Measurements from ENCODE around the gene PITX1. TPM values are rescaled to one million over a fixed set of nuclear protein-coding genes. Genes with fewer than 3 reads are reported as not detected.

Gene PITX1
- total and polyA plus RNA-seq, 2 donors: 0.05 to 0.46 TPM

- no peak overlapping the region for H3K4me3 ChIP-seq (ENCODE audit: low read length in 2 of 2)
- no peak for DNase-seq (ENCODE audit: low read depth in 6 of 9, low spot score in 9 of 9)
- H3K36me3 ChIP-seq (ENCODE audit: control insufficient read depth in 2 of 2, insufficient read depth in 2 of 2, low read length in 1 of 2): no peaks in the 10 kb centered on the region
- H3K9me3 ChIP-seq (ENCODE audit: control insufficient read depth in 2 of 2, insufficient read depth in 1 of 2, low read length in 1 of 2): peaks cover 0 to 3% of the 10 kb centered on the region in 2 donors
- WGBS: 93% methylated on average over 8 of the region's 8 CpGs
- no peaks in the 10 kb centered on the region for H3K4me1 ChIP-seq (ENCODE audit: control insufficient read depth in 2 of 2, insufficient read depth in 2 of 2, low read length in 2 of 2)
- H3K27ac ChIP-seq (ENCODE audit: low read depth in 1 of 2, low read length in 1 of 2): no peak overlapping the region
- peaks cover 7 to 75% of the 10 kb centered on the region in 2 donors for H3K27me3 ChIP-seq (ENCODE audit: control insufficient read depth in 2 of 2, insufficient read depth in 1 of 2, low read length in 1 of 2)
Observed at GRCh38 chr5:135056316-135057030, 22.4 kb upstream of the PITX1 start.

- H3K27me3 ChIP-seq (ENCODE audit: control insufficient read depth in 2 of 2, insufficient read depth in 1 of 2, low read length in 1 of 2): peaks cover 17 to 83% of the 10 kb centered on the region in 2 donors
- H3K9me3 ChIP-seq (ENCODE audit: control insufficient read depth in 2 of 2, insufficient read depth in 1 of 2, low read length in 1 of 2): peaks cover 0 to 3% of the 10 kb centered on the region in 2 donors
- no peaks in the 10 kb centered on the region for H3K4me1 ChIP-seq (ENCODE audit: control insufficient read depth in 2 of 2, insufficient read depth in 2 of 2, low read length in 2 of 2)
- 94% methylated on average over 5 of the region's 5 CpGs for whole genome bisulfite sequencing
- no peak for DNase-seq (ENCODE audit: low read depth in 6 of 9, low spot score in 9 of 9)
- H3K36me3 ChIP-seq (ENCODE audit: control insufficient read depth in 2 of 2, insufficient read depth in 2 of 2, low read length in 1 of 2): no peaks in the 10 kb centered on the region
- H3K27ac ChIP-seq (ENCODE audit: low read depth in 1 of 2, low read length in 1 of 2): no peak overlapping the region
- H3K4me3 ChIP-seq (ENCODE audit: low read length in 2 of 2): no peak overlapping the region
Observed at GRCh38 chr5:135055396-135055795, 21.4 kb upstream of the PITX1 start.

GRCh38 chr5:135054546-135054945, 20.5 kb upstream of the PITX1 start:
- Histone ChIP-seq H3K9me3 (ENCODE audit: control insufficient read depth in 2 of 2, insufficient read depth in 1 of 2, low read length in 1 of 2) (peaks cover 0 to 3% of the 10 kb centered on the region in 2 donors), H3K36me3 (ENCODE audit: control insufficient read depth in 2 of 2, insufficient read depth in 2 of 2, low read length in 1 of 2) (no peaks in the 10 kb centered on the region), H3K27ac (ENCODE audit: low read depth in 1 of 2, low read length in 1 of 2) (no peak overlapping the region), H3K4me1 (ENCODE audit: control insufficient read depth in 2 of 2, insufficient read depth in 2 of 2, low read length in 2 of 2) (no peaks in the 10 kb centered on the region), H3K4me3 (ENCODE audit: low read length in 2 of 2) (no peak overlapping the region), H3K27me3 (ENCODE audit: control insufficient read depth in 2 of 2, insufficient read depth in 1 of 2, low read length in 1 of 2) (peaks cover 25 to 88% of the 10 kb centered on the region in 2 donors)
- WGBS: 93% methylated on average over 2 of the region's 2 CpGs
- DNase-seq (ENCODE audit: low read depth in 6 of 9, low spot score in 9 of 9): no peak

- WGBS: 69% methylated on average over 8 of the region's 8 CpGs
- no peak for DNase-seq (ENCODE audit: low read depth in 6 of 9, low spot score in 9 of 9)
- H3K36me3 ChIP-seq (ENCODE audit: control insufficient read depth in 2 of 2, insufficient read depth in 2 of 2, low read length in 1 of 2): no peaks in the 10 kb centered on the region
- H3K4me1 ChIP-seq (ENCODE audit: control insufficient read depth in 2 of 2, insufficient read depth in 2 of 2, low read length in 2 of 2): no peaks in the 10 kb centered on the region
- peaks cover 31 to 89% of the 10 kb centered on the region in 2 donors for H3K27me3 ChIP-seq (ENCODE audit: control insufficient read depth in 2 of 2, insufficient read depth in 1 of 2, low read length in 1 of 2)
- no peak overlapping the region for H3K27ac ChIP-seq (ENCODE audit: low read depth in 1 of 2, low read length in 1 of 2)
- H3K4me3 ChIP-seq (ENCODE audit: low read length in 2 of 2): no peak overlapping the region
- H3K9me3 ChIP-seq (ENCODE audit: control insufficient read depth in 2 of 2, insufficient read depth in 1 of 2, low read length in 1 of 2): peaks cover 0 to 3% of the 10 kb centered on the region in 2 donors
Observed at GRCh38 chr5:135053989-135054388, 20.0 kb upstream of the PITX1 start.

- Histone ChIP-seq H3K36me3 (ENCODE audit: control insufficient read depth in 2 of 2, insufficient read depth in 2 of 2, low read length in 1 of 2) (no peaks in the 10 kb centered on the region), H3K27me3 (ENCODE audit: control insufficient read depth in 2 of 2, insufficient read depth in 1 of 2, low read length in 1 of 2) (peaks cover 36 to 89% of the 10 kb centered on the region in 2 donors), H3K4me1 (ENCODE audit: control insufficient read depth in 2 of 2, insufficient read depth in 2 of 2, low read length in 2 of 2) (no peaks in the 10 kb centered on the region), H3K27ac (ENCODE audit: low read depth in 1 of 2, low read length in 1 of 2) (no peak overlapping the region), H3K4me3 (ENCODE audit: low read length in 2 of 2) (no peak overlapping the region), H3K9me3 (ENCODE audit: control insufficient read depth in 2 of 2, insufficient read depth in 1 of 2, low read length in 1 of 2) (peaks cover 0 to 3% of the 10 kb centered on the region in 2 donors)
- 15% methylated on average over 3 of the region's 3 CpGs for WGBS
- no peak for DNase-seq (ENCODE audit: low read depth in 6 of 9, low spot score in 9 of 9)
Observed at GRCh38 chr5:135053278-135053677, 19.2 kb upstream of the PITX1 start.

- no peak overlapping the region for H3K27ac ChIP-seq (ENCODE audit: low read depth in 1 of 2, low read length in 1 of 2)
- H3K27me3 ChIP-seq (ENCODE audit: control insufficient read depth in 2 of 2, insufficient read depth in 1 of 2, low read length in 1 of 2): peaks cover 36 to 90% of the 10 kb centered on the region in 2 donors
- H3K36me3 ChIP-seq (ENCODE audit: control insufficient read depth in 2 of 2, insufficient read depth in 2 of 2, low read length in 1 of 2): no peaks in the 10 kb centered on the region
- H3K4me3 ChIP-seq (ENCODE audit: low read length in 2 of 2): no peak overlapping the region
- H3K9me3 ChIP-seq (ENCODE audit: control insufficient read depth in 2 of 2, insufficient read depth in 1 of 2, low read length in 1 of 2): peaks cover 0 to 3% of the 10 kb centered on the region in 2 donors
- no peaks in the 10 kb centered on the region for H3K4me1 ChIP-seq (ENCODE audit: control insufficient read depth in 2 of 2, insufficient read depth in 2 of 2, low read length in 2 of 2)
- DNase-seq (ENCODE audit: low read depth in 6 of 9, low spot score in 9 of 9): no peak
- 58% methylated on average over 6 of the region's 6 CpGs for WGBS
Observed at GRCh38 chr5:135052511-135053145, 18.6 kb upstream of the PITX1 start.

- WGBS: 59% methylated on average over 11 of the region's 11 CpGs
- H3K9me3 ChIP-seq (ENCODE audit: control insufficient read depth in 2 of 2, insufficient read depth in 1 of 2, low read length in 1 of 2): peaks cover 0 to 3% of the 10 kb centered on the region in 2 donors
- no peak overlapping the region for H3K27ac ChIP-seq (ENCODE audit: low read depth in 1 of 2, low read length in 1 of 2)
- no peaks in the 10 kb centered on the region for H3K4me1 ChIP-seq (ENCODE audit: control insufficient read depth in 2 of 2, insufficient read depth in 2 of 2, low read length in 2 of 2)
- no peaks in the 10 kb centered on the region for H3K36me3 ChIP-seq (ENCODE audit: control insufficient read depth in 2 of 2, insufficient read depth in 2 of 2, low read length in 1 of 2)
- no peak overlapping the region for H3K4me3 ChIP-seq (ENCODE audit: low read length in 2 of 2)
- no peak for DNase-seq (ENCODE audit: low read depth in 6 of 9, low spot score in 9 of 9)
- peaks cover 36 to 90% of the 10 kb centered on the region in 2 donors for H3K27me3 ChIP-seq (ENCODE audit: control insufficient read depth in 2 of 2, insufficient read depth in 1 of 2, low read length in 1 of 2)
Observed at GRCh38 chr5:135051872-135052271, 17.8 kb upstream of the PITX1 start.

GRCh38 chr5:135051399-135051798, 17.4 kb upstream of the PITX1 start:
- H3K27me3 ChIP-seq (ENCODE audit: control insufficient read depth in 2 of 2, insufficient read depth in 1 of 2, low read length in 1 of 2): peaks cover 36 to 94% of the 10 kb centered on the region in 2 donors
- no peak overlapping the region for H3K4me3 ChIP-seq (ENCODE audit: low read length in 2 of 2)
- no peak overlapping the region for H3K27ac ChIP-seq (ENCODE audit: low read depth in 1 of 2, low read length in 1 of 2)
- peaks cover 0 to 3% of the 10 kb centered on the region in 2 donors for H3K9me3 ChIP-seq (ENCODE audit: control insufficient read depth in 2 of 2, insufficient read depth in 1 of 2, low read length in 1 of 2)
- no peak for DNase-seq (ENCODE audit: low read depth in 6 of 9, low spot score in 9 of 9)
- WGBS: 64% methylated on average over 3 of the region's 3 CpGs
- H3K4me1 ChIP-seq (ENCODE audit: control insufficient read depth in 2 of 2, insufficient read depth in 2 of 2, low read length in 2 of 2): no peaks in the 10 kb centered on the region
- H3K36me3 ChIP-seq (ENCODE audit: control insufficient read depth in 2 of 2, insufficient read depth in 2 of 2, low read length in 1 of 2): no peaks in the 10 kb centered on the region

GRCh38 chr5:135050244-135050767, 16.3 kb upstream of the PITX1 start:
- Histone ChIP-seq H3K27ac (ENCODE audit: low read depth in 1 of 2, low read length in 1 of 2) (no peak overlapping the region), H3K4me1 (ENCODE audit: control insufficient read depth in 2 of 2, insufficient read depth in 2 of 2, low read length in 2 of 2) (no peaks in the 10 kb centered on the region), H3K27me3 (ENCODE audit: control insufficient read depth in 2 of 2, insufficient read depth in 1 of 2, low read length in 1 of 2) (peaks cover 36 to 96% of the 10 kb centered on the region in 2 donors), H3K4me3 (ENCODE audit: low read length in 2 of 2) (no peak overlapping the region), H3K9me3 (ENCODE audit: control insufficient read depth in 2 of 2, insufficient read depth in 1 of 2, low read length in 1 of 2) (peaks cover 0 to 3% of the 10 kb centered on the region in 2 donors), H3K36me3 (ENCODE audit: control insufficient read depth in 2 of 2, insufficient read depth in 2 of 2, low read length in 1 of 2) (no peaks in the 10 kb centered on the region)
- no peak for DNase-seq (ENCODE audit: low read depth in 6 of 9, low spot score in 9 of 9)
- 13% methylated on average over 45 of the region's 45 CpGs for WGBS

All from thymus (tissue), 11 donors.